Colonic mucosa (tissue), 4 donors: Measurements from ENCODE around the gene NOXA1. TPM values are rescaled to one million over a fixed set of nuclear protein-coding genes. Genes with fewer than 3 reads are reported as not detected.

Experiments used
- DNase-seq: peaks from one replicate; pipeline ENCODE4 v3.0.0-alpha.2; 2020
- H3K27ac ChIP-seq: fragments of 200-600 bp; one replicate; pipeline ENCODE4 v1.8.0; 2021
- H3K27me3 ChIP-seq: fragments of 200-600 bp; one replicate; pipeline ENCODE4 v1.8.0; 2021
- H3K36me3 ChIP-seq: fragments of 200-600 bp; one replicate; pipeline ENCODE4 v1.8.0; 2021
- H3K4me1 ChIP-seq: fragments of 200-600 bp; one replicate; pipeline ENCODE4 v1.8.0; 2021; ENCODE audit warnings: mild to moderate bottlenecking
- H3K4me3 ChIP-seq: fragments of 200-600 bp; one replicate; pipeline ENCODE4 v1.8.0; 2021
- H3K9ac ChIP-seq, 2 donors: one replicate each; pipeline ENCODE4 v1.7.0; 2013; ENCODE audit warnings: control low read depth in 2 of 2, low read depth in 2 of 2, low read length in 2 of 2
- H3K9me3 ChIP-seq: fragments of 200-600 bp; one replicate; pipeline ENCODE4 v1.8.0; 2021
- CTCF ChIP-seq: fragments of 200-600 bp; IDR thresholded peaks from one replicate; pipeline ENCODE4 v1.8.0; 2022; ENCODE audit warnings: antibody characterized with exemption, mild to moderate bottlenecking
- intact Hi-C: fragments of 100-400 bp; cut with DNase I; formaldehyde crosslinking; loops from one replicate; pipeline ENCODE4 v1.14.1; 2022
- total RNA-seq, 2 donors: library from RNA; stranded (reverse); fragmentation: NEBNext Ultra II Directional in 1 of 2; extraction: Animal tissue kit (Norgen Biotek cat#: 25700) in 1 of 2; gene quantifications; one replicate each; pipeline ENCODE4 v1.2.1, GENCODE V29; 2021
- donor health status: healthy.
- donor health status: DM: no; HTN: no; CAD: no.
- donor health status: DM: no; HTN: no; CAD: no.

The NOXA1 gene
- total RNA-seq, 2 donors from 2014 or later: 27.5 to 29.3 TPM

DNA sequence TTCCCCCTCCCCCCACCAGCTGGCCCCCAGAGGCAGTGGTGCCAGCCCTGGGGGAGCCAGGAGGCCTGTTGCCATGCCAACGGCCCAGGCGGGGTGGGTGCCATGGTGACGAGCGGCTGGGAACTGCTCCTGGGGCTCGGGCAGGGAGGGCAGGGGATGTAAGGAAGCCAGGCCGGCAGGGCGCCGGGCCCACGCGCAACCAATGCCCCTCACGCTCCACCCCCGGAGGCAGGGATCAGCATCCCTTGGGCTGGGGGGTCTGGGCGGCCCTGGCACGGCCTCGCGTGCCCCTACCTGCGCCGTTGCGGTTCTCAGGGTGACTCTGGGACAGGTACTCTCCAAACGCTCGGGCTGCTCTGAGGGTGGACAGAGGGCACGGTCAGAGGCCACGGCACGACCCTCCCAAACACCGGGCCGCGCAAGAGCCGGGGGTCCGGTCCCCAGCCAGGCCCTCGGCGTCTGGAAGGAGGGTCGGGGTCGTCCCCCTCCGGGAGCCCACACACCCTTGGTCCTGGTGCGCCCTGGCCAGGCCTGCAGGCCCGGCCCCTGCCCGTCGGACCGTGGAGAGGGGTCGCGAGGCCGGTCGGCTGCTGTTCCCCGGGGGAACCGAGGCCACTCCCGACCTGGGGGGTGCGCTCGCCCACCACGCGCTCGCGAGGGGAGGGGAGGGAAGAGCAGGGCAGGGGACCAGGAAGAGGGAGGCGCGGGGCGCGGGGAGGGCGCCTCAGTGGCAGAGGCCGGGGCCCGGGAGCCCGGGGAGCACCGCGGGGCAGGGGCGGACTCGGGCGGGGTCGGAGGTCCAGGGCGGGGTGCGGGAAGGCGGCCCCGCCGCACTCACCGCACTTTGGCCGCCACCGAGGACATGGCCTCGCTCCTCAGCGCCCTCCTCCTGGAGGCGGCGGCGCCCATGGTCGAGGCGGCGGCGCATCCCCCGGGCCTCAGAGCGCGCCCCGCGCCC lies 35.3 kb downstream of the NOXA1 start:
- peak; percentile 34 for DNase-seq
- Histone ChIP-seq H3K4me1 (peaks cover 17% of the 10 kb centered on the region), H3K4me3 (peak overlapping the region; percentile 66), H3K27ac (peak overlapping the region; percentile 7), H3K36me3 (no peaks in the 10 kb centered on the region), H3K9me3 (no peaks in the 10 kb centered on the region), H3K9ac (peak overlapping the region; percentile 79 to 81), H3K27me3 (no peaks in the 10 kb centered on the region)
- intact Hi-C loops: no loop called here
- no peak for TF ChIP-seq CTCF

DNA sequence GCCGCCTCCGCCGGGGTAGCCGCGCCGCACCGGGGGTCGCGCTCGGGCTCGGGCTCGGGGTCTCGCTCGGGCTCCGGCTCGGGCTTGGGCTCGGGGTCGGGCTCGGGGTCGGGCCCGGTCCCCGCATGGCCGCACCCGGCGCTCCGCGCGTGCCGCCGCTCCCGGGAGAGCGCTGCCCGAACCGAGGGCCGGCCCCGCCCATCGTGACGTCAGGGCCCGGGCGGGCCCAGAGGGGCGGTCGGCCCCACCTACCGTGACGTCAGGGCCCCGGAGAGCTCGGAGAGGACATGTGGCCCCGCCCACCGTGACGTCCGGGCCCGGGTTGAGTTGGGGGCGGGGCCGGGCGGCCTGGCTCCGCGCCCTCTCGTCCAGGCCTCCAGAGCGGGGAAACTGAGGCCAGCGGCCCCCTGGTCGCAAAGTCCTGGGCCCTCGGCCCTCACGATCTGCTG lies 36.0 kb downstream of the NOXA1 start, which contains the start of gene NSMF:
Gene NSMF (minus strand): TSS at position 183 of the 449 bp plus-strand sequence. CDS start 232 bp downstream, outside the sequence.
- no peak for TF ChIP-seq CTCF
- Histone ChIP-seq H3K9ac (peak within 1 kb of the TSS; percentile 79 to 81), H3K36me3 (no peaks in the 10 kb centered on the region), H3K4me1 (peaks cover 17% of the 10 kb centered on the region), H3K4me3 (peak within 1 kb of the TSS; percentile 66), H3K27ac (peak within 1 kb of the TSS; percentile 7), H3K27me3 (no peaks in the 10 kb centered on the region), H3K9me3 (no peaks in the 10 kb centered on the region)
- intact Hi-C loops: no loop called here
- peak; percentile 95 for DNase-seq

DNA sequence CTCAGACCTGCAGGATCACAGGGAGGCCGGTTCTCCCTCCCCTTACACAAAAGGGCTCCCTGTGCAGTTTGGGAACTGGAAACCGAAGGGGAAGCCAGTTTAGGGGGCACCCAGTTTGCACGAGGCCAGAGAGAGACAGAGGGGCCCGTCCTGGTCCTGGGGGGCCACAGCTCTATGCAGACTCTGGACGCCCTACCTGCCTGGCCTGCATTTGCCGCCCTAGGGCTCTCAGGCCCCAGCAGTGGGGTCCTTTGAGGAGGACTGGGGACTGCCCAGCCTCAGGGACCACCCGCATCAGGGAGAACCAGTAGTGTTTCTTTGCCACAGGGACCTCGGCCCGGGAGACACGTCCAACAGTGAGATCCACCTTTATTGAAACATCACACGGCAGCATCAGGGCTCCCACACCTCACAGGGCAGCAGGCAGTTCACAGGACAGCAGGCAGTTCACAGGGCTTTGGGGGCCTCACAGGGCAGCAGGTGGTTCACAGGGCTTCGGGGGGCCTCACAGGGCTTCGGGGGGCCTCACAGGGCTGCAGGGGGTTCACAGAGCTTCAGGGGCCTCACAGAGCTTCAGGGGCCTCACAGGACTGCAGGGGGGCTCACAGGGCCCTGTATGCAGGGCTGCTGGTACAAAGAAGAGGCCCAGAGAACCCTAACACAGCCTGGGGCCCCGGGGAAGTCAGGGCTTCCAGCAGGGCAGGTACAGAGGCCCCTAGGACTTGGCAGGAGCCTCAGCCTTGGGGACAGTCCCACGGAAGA lies 36.6 kb downstream of the NOXA1 start:
- H3K27ac ChIP-seq: no peak overlapping the region
- TF ChIP-seq CTCF: no peak
- H3K27me3 ChIP-seq: no peaks in the 10 kb centered on the region
- intact Hi-C loops: no loop called here
- H3K4me1 ChIP-seq: peaks cover 12% of the 10 kb centered on the region
- peak overlapping the region; percentile 40 to 79 for H3K9ac ChIP-seq
- no peak for DNase-seq
- H3K36me3 ChIP-seq: no peaks in the 10 kb centered on the region
- peak overlapping the region; percentile 66 for H3K4me3 ChIP-seq
- H3K9me3 ChIP-seq: no peaks in the 10 kb centered on the region

- Histone ChIP-seq H3K36me3 (no peaks in the 10 kb centered on the region), H3K9me3 (no peaks in the 10 kb centered on the region), H3K27ac (no peak overlapping the region), H3K27me3 (no peaks in the 10 kb centered on the region), H3K9ac (peak overlapping the region in 1 of 2 donors; percentile 24), H3K4me3 (no peak overlapping the region), H3K4me1 (peaks cover 6% of the 10 kb centered on the region)
- no peak for DNase-seq
- no peak for TF ChIP-seq CTCF
- intact Hi-C loops: no loop called here
Measured at GRCh38 chr9:137460363-137461315, 37.4 kb downstream of the NOXA1 start.

- H3K9ac ChIP-seq: no peak overlapping the region
- H3K9me3 ChIP-seq: no peaks in the 10 kb centered on the region
- peaks cover 6% of the 10 kb centered on the region for H3K4me1 ChIP-seq
- TF ChIP-seq CTCF: no peak
- DNase-seq: no peak
- H3K4me3 ChIP-seq: no peak overlapping the region
- no peaks in the 10 kb centered on the region for H3K27me3 ChIP-seq
- no peaks in the 10 kb centered on the region for H3K36me3 ChIP-seq
- no peak overlapping the region for H3K27ac ChIP-seq
- intact Hi-C loops: no loop called here
Measured at GRCh38 chr9:137461316-137461662, 38.1 kb downstream of the NOXA1 start.
